ENCODE results near the gene HMCN1. TPM values are rescaled to one million over a fixed set of nuclear protein-coding genes. Genes with fewer than 3 reads are reported as not detected.

The HMCN1 gene
- total RNA-seq, 1 donor from 2014 or later: 28.0 TPM

- no peaks in the 10 kb centered on the region for H3K36me3 ChIP-seq
- H3K4me3 ChIP-seq: no peak overlapping the region
- no peaks in the 10 kb centered on the region for H3K4me1 ChIP-seq
- no peaks in the 10 kb centered on the region for H3K9me3 ChIP-seq
- intact Hi-C loops (cut with DNase I): no loop called here
- H3K27me3 ChIP-seq (ENCODE audit: low read depth): no peaks in the 10 kb centered on the region
- no peak for DNase-seq
- no peak for TF ChIP-seq CTCF (IDR thresholded peaks at IDR 0.05)
- ATAC-seq: no peak
- no peak overlapping the region for H3K27ac ChIP-seq
These were observed 484.6 kb downstream of the HMCN1 start for GRCh38 chr1:186218654-186219352.

- DNase-seq (no peak), ATAC-seq (no peak)
- H3K36me3 ChIP-seq: no peaks in the 10 kb centered on the region
- H3K27me3 ChIP-seq (ENCODE audit: low read depth): no peaks in the 10 kb centered on the region
- H3K4me3 ChIP-seq: no peak overlapping the region
- no peak overlapping the region for H3K27ac ChIP-seq
- H3K9me3 ChIP-seq: no peaks in the 10 kb centered on the region
- TF ChIP-seq CTCF (IDR thresholded peaks at IDR 0.05): no peak
- no peaks in the 10 kb centered on the region for H3K4me1 ChIP-seq
- intact Hi-C loops (cut with DNase I): no loop called here
These were observed 485.9 kb downstream of the HMCN1 start for GRCh38 chr1:186220067-186220466.

GRCh38 chr1:186220911-186221310, 486.7 kb downstream of the HMCN1 start:
- no peaks in the 10 kb centered on the region for H3K9me3 ChIP-seq
- intact Hi-C loops (cut with DNase I): no loop called here
- H3K27ac ChIP-seq: no peak overlapping the region
- no peaks in the 10 kb centered on the region for H3K27me3 ChIP-seq (ENCODE audit: low read depth)
- no peaks in the 10 kb centered on the region for H3K4me1 ChIP-seq
- no peak for ATAC-seq
- H3K4me3 ChIP-seq: no peak overlapping the region
- H3K36me3 ChIP-seq: no peaks in the 10 kb centered on the region
- no peak for DNase-seq
- TF ChIP-seq CTCF (IDR thresholded peaks at IDR 0.05): no peak

GRCh38 chr1:186225096-186225495, 490.9 kb downstream of the HMCN1 start:
- Histone ChIP-seq H3K27me3 (ENCODE audit: low read depth) (no peaks in the 10 kb centered on the region), H3K27ac (no peak overlapping the region), H3K4me3 (no peak overlapping the region), H3K36me3 (no peaks in the 10 kb centered on the region), H3K9me3 (no peaks in the 10 kb centered on the region), H3K4me1 (no peaks in the 10 kb centered on the region)
- intact Hi-C loops (cut with DNase I): no loop called here
- no peak for ATAC-seq
- DNase-seq: no peak
- TF ChIP-seq CTCF (IDR thresholded peaks at IDR 0.05): no peak

- no peak for DNase-seq
- Histone ChIP-seq H3K4me1 (no peaks in the 10 kb centered on the region), H3K36me3 (no peaks in the 10 kb centered on the region), H3K4me3 (no peak overlapping the region), H3K27ac (no peak overlapping the region), H3K27me3 (ENCODE audit: low read depth) (no peaks in the 10 kb centered on the region), H3K9me3 (no peaks in the 10 kb centered on the region)
- no peak for TF ChIP-seq CTCF (IDR thresholded peaks at IDR 0.05)
- ATAC-seq: no peak
- intact Hi-C loops (cut with DNase I): no loop called here
These were observed 494.6 kb downstream of the HMCN1 start for GRCh38 chr1:186228749-186229148.
